ENCODE results near the gene ZBP1. TPM values are rescaled to one million over a fixed set of nuclear protein-coding genes. Genes with fewer than 3 reads are reported as not detected.

ZBP1 gene
- total RNA-seq, 1 donor from 2014 or later, result 0.49 TPM

DNA sequence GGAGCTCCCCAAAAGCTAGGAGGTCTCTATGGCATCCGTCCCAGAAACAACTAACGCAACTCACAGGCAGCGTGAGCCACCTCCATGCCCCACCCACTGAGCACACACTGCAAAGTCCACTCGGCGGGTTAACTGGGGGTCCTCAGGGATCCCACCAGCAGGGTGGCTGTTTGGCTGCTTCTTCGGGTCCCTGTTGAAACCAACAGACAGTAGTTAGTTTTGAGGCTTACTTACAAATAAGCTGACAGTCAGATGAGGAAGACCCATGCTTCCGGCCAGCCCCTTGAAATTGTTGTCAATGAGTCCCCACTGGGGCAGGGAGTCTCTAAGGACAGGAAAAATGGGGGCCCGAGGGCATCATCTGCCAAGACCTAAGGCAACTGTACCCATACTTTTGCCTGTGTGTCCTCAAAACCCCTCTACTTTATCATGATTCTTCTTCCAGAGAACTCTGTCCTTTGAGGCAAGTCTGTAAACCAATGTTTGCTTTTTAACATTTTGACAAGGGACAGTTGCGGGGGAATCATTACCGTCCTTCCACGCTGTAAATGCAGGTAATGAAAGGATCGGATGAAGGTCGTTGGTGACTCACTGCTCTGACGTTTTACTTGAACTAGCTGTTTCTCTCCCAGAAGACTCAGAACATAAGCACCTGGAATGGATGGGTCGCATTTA lies 61.5 kb downstream of the ZBP1 start:
- intact Hi-C loops (cut with DNase I), result no loop called here
- no peak for ATAC-seq
- no peak for DNase-seq (ENCODE audit: low spot score)

DNA sequence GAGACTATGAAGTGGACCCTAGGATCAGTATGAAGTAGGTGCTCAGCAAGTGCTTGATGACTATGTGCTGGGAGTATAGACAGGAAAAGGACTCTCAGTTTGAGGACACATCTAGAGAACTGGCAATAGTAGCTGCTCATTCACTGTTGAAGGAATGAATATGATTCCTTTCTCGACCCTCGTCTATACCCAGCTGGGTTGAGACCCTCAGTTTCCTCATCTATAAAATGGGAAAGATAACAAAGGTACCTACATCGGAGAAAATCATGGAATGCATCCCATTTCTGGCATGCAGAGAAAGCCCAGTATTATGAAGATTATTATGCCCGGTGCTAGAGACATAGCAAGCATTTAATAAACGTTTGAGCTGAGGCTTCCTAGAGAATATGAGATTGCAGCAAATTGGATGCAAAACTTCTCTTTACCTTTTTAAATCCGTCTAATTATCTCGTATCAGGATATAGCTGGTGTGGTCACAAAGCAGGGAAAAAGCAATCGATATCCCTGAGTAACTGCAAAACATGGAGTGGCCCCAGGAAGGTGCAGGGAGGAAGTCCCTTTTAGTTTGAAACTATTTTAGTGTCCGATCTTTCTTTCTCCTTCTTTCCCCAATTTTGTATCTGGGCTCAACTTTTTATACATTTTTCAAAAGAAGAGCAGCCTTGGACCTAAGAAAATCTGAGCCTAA lies 62.2 kb downstream of the ZBP1 start:
- intact Hi-C loops (cut with DNase I), result no loop called here
- DNase-seq (ENCODE audit: low spot score) (no peak), ATAC-seq (no peak)

DNA sequence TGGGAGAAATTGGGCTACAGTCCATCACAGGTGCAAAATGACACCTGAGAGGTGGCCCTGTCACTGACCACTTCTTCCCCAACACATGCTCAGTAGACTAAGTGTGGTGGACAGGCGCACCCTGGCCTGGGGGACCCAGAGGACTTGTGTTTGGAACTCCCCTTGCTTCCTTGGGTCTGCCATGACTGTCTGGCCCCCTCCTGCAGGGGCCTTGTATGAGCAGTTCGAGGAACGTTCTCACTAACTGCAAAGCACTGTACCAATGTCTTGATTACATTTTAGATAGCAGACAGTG lies 63.3 kb downstream of the ZBP1 start:
- intact Hi-C loops (cut with DNase I), result no loop called here
- DNase-seq (ENCODE audit: low spot score) (no peak), ATAC-seq (no peak)

DNA sequence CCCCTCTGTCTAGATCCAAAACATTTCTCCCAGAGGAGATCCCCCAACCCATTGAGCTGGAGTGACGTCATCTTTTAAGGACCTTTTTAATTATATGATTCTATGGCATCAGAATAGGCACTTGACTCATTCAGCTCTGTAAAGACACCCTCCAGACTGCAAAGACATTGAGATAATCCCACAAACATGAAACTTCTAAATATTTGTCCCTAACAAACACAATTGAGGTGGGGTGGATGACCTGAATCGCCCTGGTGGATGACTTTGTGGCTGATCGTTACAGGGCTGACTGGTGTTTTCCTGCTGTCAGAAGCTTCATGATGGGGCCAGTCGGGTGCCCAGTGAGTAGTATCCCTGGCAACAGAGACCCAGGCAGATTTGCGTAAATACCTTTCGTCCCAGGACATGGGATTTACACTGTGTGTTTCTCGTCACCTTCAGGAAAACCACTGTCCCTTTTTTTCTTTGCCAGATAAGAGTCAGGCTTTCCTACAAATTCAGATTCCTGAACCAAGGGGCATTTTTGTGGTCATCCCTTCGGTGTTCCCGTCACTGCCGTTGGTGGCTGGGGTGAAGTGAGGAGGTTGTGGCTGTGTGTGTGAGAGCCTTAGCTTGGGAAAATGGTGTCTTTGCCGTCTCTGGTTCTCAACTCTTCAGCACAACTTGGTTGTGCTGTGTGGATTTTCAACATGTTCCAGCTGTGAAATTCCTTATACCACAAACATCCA lies 64.6 kb downstream of the ZBP1 start:
- no peak for DNase-seq (ENCODE audit: low spot score)
- intact Hi-C loops (cut with DNase I), result loop anchor here (1.0 kb wide), 1 partner anchor 32 kb away; no protein-coding TSS in a partner anchor

More for the DNA sequence above, 64.6 kb downstream of the ZBP1 start:
- ATAC-seq, result no peak

Other genes starting within 250 kb of the ZBP1 start
- gene RBM38, start 229.0 kb downstream of the ZBP1 start, total RNA-seq, result 28.1 TPM
- 0.27 TPM for gene CTCFL, start 95.3 kb downstream of the ZBP1 start, total RNA-seq
- 5.3 TPM for gene PCK1, start 59.3 kb downstream of the ZBP1 start, total RNA-seq
- gene PMEPA1, start 89.6 kb upstream of the ZBP1 start, total RNA-seq, result 26.3 TPM

Measured in sciatic nerve (tissue), 2 donors.